Measurements from ENCODE around the gene UBN2. TPM values are rescaled to one million over a fixed set of nuclear protein-coding genes. Genes with fewer than 3 reads are reported as not detected.

UBN2 gene
- total RNA-seq, 1 donor from 2014 or later: 13.5 TPM

DNA sequence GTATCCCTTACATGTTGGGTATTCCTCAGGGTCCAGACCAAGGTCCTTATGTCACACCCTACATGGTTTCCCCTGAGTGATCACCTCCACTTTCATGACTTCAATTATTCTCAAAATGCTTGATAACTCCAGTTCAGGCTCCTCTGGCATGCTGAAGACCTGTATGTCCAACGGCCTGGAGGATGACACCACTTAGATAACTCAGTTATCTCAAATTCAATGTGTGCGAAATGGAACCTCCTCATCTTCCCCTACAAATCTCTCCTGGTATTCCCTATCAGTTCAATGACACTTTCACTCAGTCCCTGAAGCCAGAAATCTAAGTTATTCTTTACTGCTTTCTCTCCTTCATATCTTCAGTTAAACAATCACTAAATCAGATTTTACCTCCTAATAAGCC, 120.0 kb downstream of the UBN2 start:
- TF ChIP-seq CTCF (IDR thresholded peaks at IDR 0.05): no peak
- no peaks in the 10 kb centered on the region for H3K9me3 Mint-ChIP-seq (ENCODE audit: low read depth)
- H3K27me3 Mint-ChIP-seq (ENCODE audit: low read depth): no peaks in the 10 kb centered on the region
- H3K36me3 Mint-ChIP-seq (ENCODE audit: low read depth): peaks cover 12% of the 10 kb centered on the region
- no peak overlapping the region for H3K4me3 Mint-ChIP-seq (ENCODE audit: unreplicated experiment)
- no peak overlapping the region for H3K27ac Mint-ChIP-seq (ENCODE audit: unreplicated experiment)
- H3K4me1 Mint-ChIP-seq (ENCODE audit: low read depth): no peaks in the 10 kb centered on the region
- no peak for DNase-seq (ENCODE audit: low spot score)

GRCh38 chr7:139354729-139355128, 123.7 kb downstream of the UBN2 start:
- Mint-ChIP-seq H3K27ac (ENCODE audit: unreplicated experiment) (no peak overlapping the region), H3K27me3 (ENCODE audit: low read depth) (no peaks in the 10 kb centered on the region), H3K4me3 (ENCODE audit: unreplicated experiment) (no peak overlapping the region), H3K9me3 (ENCODE audit: low read depth) (no peaks in the 10 kb centered on the region), H3K36me3 (ENCODE audit: low read depth) (peaks cover 8% of the 10 kb centered on the region), H3K4me1 (ENCODE audit: low read depth) (peaks cover 11% of the 10 kb centered on the region)
- DNase-seq (ENCODE audit: low spot score): no peak
- TF ChIP-seq CTCF (IDR thresholded peaks at IDR 0.05): no peak

GRCh38 chr7:139355320-139355719, 124.3 kb downstream of the UBN2 start:
- Mint-ChIP-seq H3K36me3 (ENCODE audit: low read depth) (peaks cover 7% of the 10 kb centered on the region), H3K27me3 (ENCODE audit: low read depth) (no peaks in the 10 kb centered on the region), H3K4me1 (ENCODE audit: low read depth) (peaks cover 11% of the 10 kb centered on the region), H3K4me3 (ENCODE audit: unreplicated experiment) (no peak overlapping the region), H3K27ac (ENCODE audit: unreplicated experiment) (no peak overlapping the region), H3K9me3 (ENCODE audit: low read depth) (no peaks in the 10 kb centered on the region)
- no peak for DNase-seq (ENCODE audit: low spot score)
- TF ChIP-seq CTCF (IDR thresholded peaks at IDR 0.05): no peak

Other genes starting within 250 kb of the UBN2 start
- gene KIAA1549, start 249.8 kb upstream of the UBN2 start, total RNA-seq: 4.7 to 9.2 TPM (median 8.5 TPM) in 3 replicates
- gene ZC3HAV1L, start 195.2 kb upstream of the UBN2 start, total RNA-seq: 9.9 to 11.0 TPM in 2 of 3 replicates, not detected in the other
- gene ZC3HAV1, start 121.5 kb upstream of the UBN2 start, total RNA-seq: 33.8 to 38.3 TPM (median 34.1 TPM) in 3 replicates
- 6.2 to 9.1 TPM (median 8.9 TPM) in 3 replicates for gene FMC1, start 110.1 kb downstream of the UBN2 start, total RNA-seq
- 74.3 to 95.7 TPM (median 78.4 TPM) in 3 replicates for gene LUC7L2, start 128.7 kb downstream of the UBN2 start, total RNA-seq